H1 (cell line): ENCODE results near the gene DPP10. TPM values are rescaled to one million over a fixed set of nuclear protein-coding genes. Genes with fewer than 3 reads are reported as not detected.

Experiments used
- CTCF ChIA-PET: fragments of 300-600 bp; sonication (Branson Sonifier 250); formaldehyde crosslinking; loops from one replicate; lab custom pipeline; 2021; ENCODE audit not compliant: partially characterized antibody; lab: Charles Lee
- POLR2A ChIA-PET: fragments of 300-600 bp; sonication (Branson Sonifier 250); formaldehyde crosslinking; loops from one replicate; lab custom pipeline; 2021; ENCODE audit warnings: inconsistent platforms; ENCODE audit not compliant: partially characterized antibody; lab: Charles Lee
- DNase-seq, 2 experiments: peaks; one replicate each; pipeline versions ENCODE4 v3.0.0 to v3.0.0-alpha.2; 2010 to 2022; ENCODE audit warnings: low spot score in 2 of 2, low read depth in 1 of 2, mixed read lengths in 1 of 2
- FAIRE-seq: peaks from 2 replicates; lab custom pipeline; 2011; peaks lifted over from hg19 to GRCh38; lab: Jason Lieb, UNC
- H2AFZ ChIP-seq: 2 replicates; pipeline ENCODE4 v1.8.1; 2012; ENCODE audit warnings: low read length, inconsistent platforms
- H2AK5ac ChIP-seq: 2 replicates; pipeline ENCODE4 v1.6.1; 2013; ENCODE audit warnings: low read depth, low read length
- H2BK120ac ChIP-seq: replicated peaks from 2 replicates; pipeline ENCODE3; 2013; ENCODE audit warnings: low read depth, low read length, inconsistent platforms
- H2BK12ac ChIP-seq: 2 replicates; pipeline ENCODE4 v1.6.1; 2013; ENCODE audit warnings: low read depth, low read length
- H2BK15ac ChIP-seq: 2 replicates; pipeline ENCODE4 v1.6.1; 2013; ENCODE audit warnings: low read length
- H2BK20ac ChIP-seq: 2 replicates; pipeline ENCODE4 v1.6.1; 2013; ENCODE audit warnings: low read length
- H2BK5ac ChIP-seq: 2 replicates; pipeline ENCODE4 v1.6.1; 2013; ENCODE audit warnings: low read depth, low read length
- H3K14ac ChIP-seq: 2 replicates; pipeline ENCODE4 v1.6.1; 2013; ENCODE audit warnings: inconsistent platforms; ENCODE audit not compliant: insufficient read length
- H3K18ac ChIP-seq: 2 replicates; pipeline ENCODE4 v1.6.1; 2013; ENCODE audit warnings: low read length; ENCODE audit errors: extremely low read depth
- H3K23ac ChIP-seq: 2 replicates; pipeline ENCODE4 v1.6.1; 2013; ENCODE audit warnings: inconsistent platforms; ENCODE audit not compliant: insufficient read length
- H3K23me2 ChIP-seq: 2 replicates; pipeline ENCODE4 v1.6.1; 2013; ENCODE audit warnings: low read depth, low read length
- H3K27ac ChIP-seq: 2 replicates; pipeline ENCODE4 v1.6.1; 2011; ENCODE audit warnings: low read depth, low read length, inconsistent platforms
- H3K27me3 ChIP-seq, 4 experiments: replicated peaks in 1 of 4; 1 replicate in 1 of 4; 2 replicates in 3 of 4; pipeline versions ENCODE4 v1.6.1 to v1.8.1; 2011 to 2013; ENCODE audit warnings: low read length in 3 of 4, mild to moderate bottlenecking in 3 of 4, inconsistent platforms in 2 of 4, mixed read lengths in 2 of 4, moderate library complexity in 1 of 4; ENCODE audit not compliant: control insufficient read depth in 3 of 4, insufficient read depth in 3 of 4; ENCODE audit errors: extremely low read depth in 1 of 4
- H3K36me3 ChIP-seq, 4 experiments: 2 replicates each; pipeline versions ENCODE4 v1.6.1 to v1.8.1; 2011 to 2013; ENCODE audit warnings: mild to moderate bottlenecking in 4 of 4, low read length in 3 of 4, moderate library complexity in 2 of 4, control low read depth in 1 of 4, inconsistent platforms in 1 of 4; ENCODE audit not compliant: insufficient read depth in 4 of 4, control insufficient read depth in 2 of 4
- H3K4ac ChIP-seq: replicated peaks from 2 replicates; pipeline ENCODE3; 2013; ENCODE audit warnings: low read length, low read depth, mixed read lengths, inconsistent platforms; ENCODE audit not compliant: insufficient read length
- H3K4me1 ChIP-seq, 4 experiments: replicated peaks in 1 of 4; 1 replicate in 1 of 4; 2 replicates in 3 of 4; pipeline versions ENCODE4 v1.6.1 to v1.8.1; 2011 to 2013; ENCODE audit warnings: low read length in 3 of 4, inconsistent platforms in 2 of 4, mixed read lengths in 1 of 4; ENCODE audit not compliant: insufficient read depth in 4 of 4, control insufficient read depth in 3 of 4
- H3K4me2 ChIP-seq, 2 experiments: 2 replicates each; pipeline versions ENCODE4 v1.6.1 to v1.8.1; 2011 to 2013; ENCODE audit warnings: low read depth in 2 of 2, low read length in 2 of 2, control low read depth in 1 of 2, inconsistent platforms in 1 of 2, mild to moderate bottlenecking in 1 of 2; ENCODE audit not compliant: insufficient read depth in 1 of 2
- H3K4me3 ChIP-seq, 4 experiments: fragments of 200-600, 300-600 bp in 1 of 4; sonication (generic), shearing (Covaris generic), sonication (Bioruptor Twin) in 1 of 4; 2 replicates each; pipeline versions ENCODE4 v1.5.1 to v1.8.1; 2011 to 2016; ENCODE audit warnings: low read length in 4 of 4, low read depth in 3 of 4, control low read depth in 2 of 4, inconsistent platforms in 2 of 4, mild to moderate bottlenecking in 2 of 4, mixed read lengths in 1 of 4, moderate library complexity in 1 of 4; ENCODE audit not compliant: insufficient read depth in 2 of 4; ENCODE audit errors: extremely low read depth in 1 of 4
- H3K56ac ChIP-seq: replicated peaks from 2 replicates; pipeline ENCODE3; 2013; ENCODE audit warnings: low read depth, mild to moderate bottlenecking, mixed read lengths, low read length, inconsistent platforms; ENCODE audit not compliant: insufficient read length
- H3K79me1 ChIP-seq: 2 replicates; pipeline ENCODE4 v1.6.1; 2013; ENCODE audit warnings: low read depth, low read length, control low read depth
- H3K79me2 ChIP-seq, 2 experiments: 2 replicates each; pipeline versions ENCODE4 v1.6.1 to v1.8.1; 2012 to 2013; ENCODE audit warnings: low read length in 2 of 2, mild to moderate bottlenecking in 2 of 2, inconsistent platforms in 1 of 2; ENCODE audit not compliant: insufficient read depth in 2 of 2, control insufficient read depth in 1 of 2
- H3K9ac ChIP-seq, 4 experiments: replicated peaks in 1 of 4; 1 replicate in 1 of 4; 2 replicates in 3 of 4; pipeline versions ENCODE4 v1.6.1 to v1.8.1; 2011 to 2013; ENCODE audit warnings: low read depth in 3 of 4, low read length in 3 of 4, control low read depth in 2 of 4, mild to moderate bottlenecking in 2 of 4, moderate library complexity in 2 of 4, inconsistent platforms in 1 of 4; ENCODE audit errors: extremely low read depth in 1 of 4
- H3K9me3 ChIP-seq, 2 experiments: 2 replicates each; pipeline versions ENCODE4 v1.6.1 to v1.8.1; 2012 to 2013; ENCODE audit warnings: mild to moderate bottlenecking in 2 of 2, moderate library complexity in 2 of 2, control low read depth in 1 of 2, inconsistent platforms in 1 of 2, low read depth in 1 of 2, low read length in 1 of 2, mixed read lengths in 1 of 2; ENCODE audit not compliant: insufficient read depth in 2 of 2
- H4K20me1 ChIP-seq, 2 experiments: replicated peaks in 1 of 2; 2 replicates each; pipeline versions ENCODE3 to v1.8.1; 2011 to 2013; ENCODE audit warnings: inconsistent platforms in 2 of 2, low read length in 2 of 2, mild to moderate bottlenecking in 1 of 2; ENCODE audit not compliant: insufficient read depth in 2 of 2, control insufficient read depth in 1 of 2
- H4K5ac ChIP-seq: 2 replicates; pipeline ENCODE4 v1.6.1; 2013; ENCODE audit warnings: low read length, low read depth, mixed read lengths, inconsistent platforms; ENCODE audit not compliant: insufficient read length
- H4K8ac ChIP-seq: 2 replicates; pipeline ENCODE4 v1.8.0; 2013; ENCODE audit warnings: mild to moderate bottlenecking, moderate library complexity, low read length, inconsistent platforms; ENCODE audit not compliant: insufficient read depth; ENCODE audit errors: extremely low read depth
- H4K91ac ChIP-seq: replicated peaks from 2 replicates; pipeline ENCODE3; 2013; ENCODE audit warnings: low read length, mixed read lengths, inconsistent platforms; ENCODE audit not compliant: insufficient read length
- BCL11A ChIP-seq, 2 experiments: IDR thresholded peaks; one replicate each; pipeline ENCODE4 v1.6.1; 2011; ENCODE audit warnings: low read depth in 2 of 2, low read length in 2 of 2, mild to moderate bottlenecking in 2 of 2
- CBX8 ChIP-seq: fragments of 300-800, 300-1000 bp; sonication (generic); IDR thresholded peaks from 2 replicates; pipeline ENCODE4 v1.7.1; 2016; ENCODE audit warnings: low read depth, low read length, borderline replicate concordance
- EZH2 ChIP-seq: fragments of 200-600 bp; sonication (generic); IDR thresholded peaks from 2 replicates; pipeline ENCODE4 v1.7.1; 2012; ENCODE audit warnings: low read depth, mild to moderate bottlenecking, moderate library complexity, low read length, inconsistent platforms; ENCODE audit not compliant: severe bottlenecking
- HDAC6 ChIP-seq: IDR thresholded peaks from one replicate; pipeline ENCODE4 v1.7.1; 2012; ENCODE audit warnings: low read depth, mild to moderate bottlenecking, inconsistent platforms, low read length, moderate library complexity
- JUN ChIP-seq: IDR thresholded peaks from 2 replicates; pipeline ENCODE4 v1.6.1; 2011; ENCODE audit warnings: low read depth, mild to moderate bottlenecking, improper control_type of control experiment, low read length
- JUND ChIP-seq: IDR thresholded peaks from 2 replicates; pipeline ENCODE4 v1.6.1; 2011; ENCODE audit warnings: mild to moderate bottlenecking, improper control_type of control experiment, low read length
- KDM1A ChIP-seq: fragments of 200-600, 300-600 bp; sonication (generic); IDR thresholded peaks from 2 replicates; pipeline ENCODE4 v1.7.1; 2016; ENCODE audit warnings: mild to moderate bottlenecking, low read length, borderline replicate concordance
- MAFK ChIP-seq: IDR thresholded peaks from 2 replicates; pipeline ENCODE4 v1.6.1; 2012; ENCODE audit warnings: low read depth, mild to moderate bottlenecking, improper control_type of control experiment, low read length
- PHF8 ChIP-seq: fragments of 200-600 bp; sonication (generic); conservative IDR thresholded peaks from 2 replicates; pipeline ENCODE4 v1.7.1; 2012; ENCODE audit warnings: low read depth, mild to moderate bottlenecking, inconsistent platforms, low read length, moderate library complexity
- RXRA ChIP-seq: IDR thresholded peaks from 2 replicates; pipeline ENCODE4 v1.6.1; 2011; ENCODE audit warnings: low read depth, mild to moderate bottlenecking, low read length, moderate library complexity; ENCODE audit not compliant: insufficient read depth
- SAP30 ChIP-seq: fragments of 300-600 bp; sonication (generic); IDR thresholded peaks from 2 replicates; pipeline ENCODE4 v1.7.1; 2012; ENCODE audit warnings: low read length, moderate library complexity, mild to moderate bottlenecking, inconsistent platforms; ENCODE audit not compliant: insufficient read depth, insufficient replicate concordance
- SIN3A ChIP-seq, 2 experiments: IDR thresholded peaks in 1 of 2; conservative IDR thresholded peaks in 1 of 2; 2 replicates each; pipeline ENCODE4 v1.6.1; 2011 to 2012; ENCODE audit warnings: low read length in 2 of 2, improper control_type of control experiment in 1 of 2, low read depth in 1 of 2, mild to moderate bottlenecking in 1 of 2
- SIRT6 ChIP-seq: IDR thresholded peaks from one replicate; pipeline ENCODE4 v1.7.1; 2012; ENCODE audit warnings: low read length, inconsistent platforms
- SUZ12 ChIP-seq: fragments of 200-600 bp; sonication (generic); IDR thresholded peaks from 2 replicates; pipeline ENCODE4 v1.6.1; 2012; ENCODE audit warnings: mild to moderate bottlenecking, inconsistent platforms, low read length, moderate library complexity, mixed read lengths
- WGBS, 2 experiments: shearing (Covaris generic) in 1 of 2; methylation state at CpG; one replicate each; pipeline versions ENCODE4 v1.1.6 to v1.1.7; 2013 to 2015; ENCODE audit warnings: low lambda C conversion rate in 2 of 2, mixed read lengths in 2 of 2, inconsistent platforms in 1 of 2, low coverage in 1 of 2, missing lambda C conversion rate in 1 of 2; ENCODE audit not compliant: insufficient replicate concordance in 2 of 2, insufficient coverage in 1 of 2, insufficient read length in 1 of 2; ENCODE audit errors: extremely low coverage in 1 of 2, missing lambda C conversion rate in 1 of 2; 5-methylcytosine and 5-hydroxymethylcytosine counted together
- polyA plus RNA-seq, 7 experiments: library from polyadenylated mRNA; depleted of rRNA in 3 of 7; stranded (reverse) in 5 of 7; unstranded in 2 of 7; fragments of >200 nt in 5 of 7; fragments of 200-250 nt in 2 of 7; gene quantifications; 1 replicate in 5 of 7; 2 replicates in 1 of 7; 4 replicates in 1 of 7; pipeline versions ENCODE4 v1.2.1 to v1.2.3, GENCODE V29; 2011 to 2013; ENCODE audit warnings: missing spikeins in 2 of 7, mixed read lengths in 2 of 7
- total RNA-seq: library from RNA; stranded (reverse); fragmentation: NEBNext Ultra II Directional; extraction: Animal tissue kit (Norgen Biotek cat#: 25700); gene quantifications from 2 replicates; pipeline ENCODE4 v1.2.1, GENCODE V29; 2021

Gene DPP10
- total and polyA plus RNA-seq, 2 of the 8 experiments (the other 6 are each of a cell fraction or from before 2014, with no cell fraction given): 3.3 to 7.2 TPM

DNA sequence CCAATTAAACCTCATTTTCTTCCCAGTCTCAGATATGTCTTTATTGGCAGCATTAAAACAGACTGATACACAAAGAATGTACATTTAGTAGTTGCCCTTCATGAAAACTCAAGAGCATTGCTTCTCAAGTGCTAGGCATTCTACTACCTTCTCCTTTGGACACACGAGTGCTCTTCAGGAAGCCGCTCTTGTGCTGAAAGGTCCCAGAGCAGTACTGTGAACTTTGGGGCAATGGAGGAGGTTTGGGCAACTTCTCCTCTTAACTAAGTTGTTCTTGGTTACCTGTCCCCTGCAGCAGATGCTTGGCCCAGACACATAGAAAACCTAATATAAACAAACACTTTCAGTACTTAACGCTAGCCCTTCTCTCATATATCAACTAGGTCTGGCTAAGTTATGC, 362.8 kb downstream of the DPP10 start:
- H3K4me2 ChIP-seq: no peak overlapping the region
- H3K4me1 ChIP-seq: peaks cover 0 to 4% (median 1%) of the 10 kb centered on the region in 4 experiments; a peak in 4 of 7 replicates
- no peak overlapping the region for H2BK20ac ChIP-seq
- POLR2A ChIA-PET: no interaction called here
- H3K23me2 ChIP-seq: no peaks in the 10 kb centered on the region
- H3K4me3 ChIP-seq: no peak overlapping the region
- H3K79me2 ChIP-seq: no peaks in the 10 kb centered on the region
- no peak overlapping the region for H3K18ac ChIP-seq
- H3K9me3 ChIP-seq: peaks cover 0 to 3% of the 10 kb centered on the region in 2 experiments; a peak in 1 of 4 replicates
- H2AFZ ChIP-seq: no peak overlapping the region
- H3K27ac ChIP-seq: no peak overlapping the region
- FAIRE-seq (no peak), DNase-seq (no peak)
- no peak overlapping the region for H3K14ac ChIP-seq
- H3K4ac ChIP-seq: no peak overlapping the region
- no peaks in the 10 kb centered on the region for H4K20me1 ChIP-seq
- no peak overlapping the region for H3K56ac ChIP-seq
- no peak overlapping the region for H2BK12ac ChIP-seq
- no peaks in the 10 kb centered on the region for H3K36me3 ChIP-seq
- no peak overlapping the region for H4K8ac ChIP-seq
- H3K27me3 ChIP-seq: peaks cover 0 to 1% (median 0%) of the 10 kb centered on the region in 4 experiments; a peak in 1 of 7 replicates
- no peak overlapping the region for H4K5ac ChIP-seq
- no peak overlapping the region for H2AK5ac ChIP-seq
- H3K79me1 ChIP-seq: no peaks in the 10 kb centered on the region
- H3K9ac ChIP-seq: no peak overlapping the region
- 100% methylated on average over 3 of the region's 3 CpGs; no CpG with 5 or more reads in 1 of the 2 experiments for WGBS, 2 experiments
- no peak overlapping the region for H2BK120ac ChIP-seq
- H4K91ac ChIP-seq: no peak overlapping the region
- H2BK15ac ChIP-seq: no peak overlapping the region
- CTCF ChIA-PET: no interaction called here
- H3K23ac ChIP-seq: no peak overlapping the region
- H2BK5ac ChIP-seq: no peak overlapping the region
- TF ChIP-seq BCL11A (IDR thresholded peaks at IDR 0.05; ENCODE audit: low read depth in 2 of 2, low read length in 2 of 2) (no peak), SAP30 (no peak), MAFK (no peak), JUN (no peak), HDAC6 (no peak), CBX8 (no peak), PHF8 (no peak), EZH2 (no peak), SIRT6 (no peak), SIN3A (conservative IDR thresholded peaks at IDR 0.05 in 1 of 2, IDR thresholded peaks at IDR 0.05 in 1 of 2; ENCODE audit: low read depth in 1 of 2, low read length in 2 of 2) (no peak), SUZ12 (no peak), JUND (no peak), KDM1A (no peak), RXRA (no peak)
